HFFc6 (cell line): ENCODE data around the gene ATXN7L1. TPM values are rescaled to one million over a fixed set of nuclear protein-coding genes. Genes with fewer than 3 reads are reported as not detected.

Source experiments
- DNase-seq: peaks from one replicate; pipeline ENCODE4 v3.0.0-alpha.2; 2018
- H3K27ac Mint-ChIP-seq: 2 replicates; pipeline ENCODE4 v1.8.0; 2020; ENCODE audit warnings: mild to moderate bottlenecking, mixed read lengths
- H3K27me3 Mint-ChIP-seq: 2 replicates; pipeline ENCODE4 v1.8.0; 2021; ENCODE audit warnings: mild to moderate bottlenecking, moderate library complexity, mixed read lengths; ENCODE audit not compliant: insufficient read depth
- H3K36me3 Mint-ChIP-seq: 2 replicates; pipeline ENCODE4 v1.8.0; 2021; ENCODE audit warnings: low read depth, mixed read lengths
- H3K4me1 Mint-ChIP-seq: 2 replicates; pipeline ENCODE4 v1.8.0; 2020; ENCODE audit warnings: low read depth, mixed read lengths
- H3K4me3 Mint-ChIP-seq: 2 replicates; pipeline ENCODE4 v1.8.0; 2020; ENCODE audit warnings: mild to moderate bottlenecking, moderate library complexity, mixed read lengths
- H3K9me3 Mint-ChIP-seq: 2 replicates; pipeline ENCODE4 v1.8.0; 2020; ENCODE audit warnings: mild to moderate bottlenecking, mixed read lengths
- CTCF ChIP-seq: fragments of 200-600 bp; sonication (generic); IDR thresholded peaks from 2 replicates; pipeline ENCODE4 v1.5.0; 2021; ENCODE audit warnings: antibody characterized with exemption, mild to moderate bottlenecking
- total RNA-seq, 6 experiments: library from RNA; stranded (reverse); fragmentation: NEBNext Ultra II Directional; extraction: Animal tissue kit (Norgen Biotek cat#: 25700); gene quantifications; 2 replicates in 1 of 6; 3 replicates in 5 of 6; pipeline ENCODE4 v1.2.3, GENCODE V29; 2021

The ATXN7L1 gene
- total RNA-seq, 6 experiments from 2014 or later = 8.4 to 11.4 (median 9.8) TPM

- no peak for TF ChIP-seq CTCF
- H3K27ac Mint-ChIP-seq = no peak overlapping the region
- no peaks in the 10 kb centered on the region for H3K9me3 Mint-ChIP-seq
- no peaks in the 10 kb centered on the region; the same call in 1 of the 2 replicates for H3K27me3 Mint-ChIP-seq
- no peaks in the 10 kb centered on the region for H3K4me1 Mint-ChIP-seq
- DNase-seq = no peak
- H3K4me3 Mint-ChIP-seq = no peak overlapping the region
- H3K36me3 Mint-ChIP-seq = no peaks in the 10 kb centered on the region
These were observed 237.4 kb downstream of the ATXN7L1 start for GRCh38 chr7:105638902-105639495.

GRCh38 chr7:105638334-105638733 is 238.1 kb downstream of the ATXN7L1 start:
- no peak for TF ChIP-seq CTCF
- H3K36me3 Mint-ChIP-seq = no peaks in the 10 kb centered on the region
- H3K27ac Mint-ChIP-seq = no peak overlapping the region
- H3K27me3 Mint-ChIP-seq = no peaks in the 10 kb centered on the region; the same call in 1 of the 2 replicates
- no peak for DNase-seq
- no peak overlapping the region for H3K4me3 Mint-ChIP-seq
- H3K4me1 Mint-ChIP-seq = no peaks in the 10 kb centered on the region
- H3K9me3 Mint-ChIP-seq = no peaks in the 10 kb centered on the region

- Mint-ChIP-seq H3K9me3 (no peaks in the 10 kb centered on the region), H3K27ac (no peak overlapping the region), H3K4me3 (no peak overlapping the region), H3K4me1 (no peaks in the 10 kb centered on the region), H3K27me3 (no peaks in the 10 kb centered on the region; the same call in 1 of the 2 replicates), H3K36me3 (no peaks in the 10 kb centered on the region)
- TF ChIP-seq CTCF = no peak
- no peak for DNase-seq
These were observed 238.6 kb downstream of the ATXN7L1 start for GRCh38 chr7:105637755-105638154.

- no peak for DNase-seq
- Mint-ChIP-seq H3K9me3 (no peaks in the 10 kb centered on the region), H3K27me3 (no peaks in the 10 kb centered on the region; the same call in 1 of the 2 replicates), H3K36me3 (no peaks in the 10 kb centered on the region), H3K4me3 (no peak overlapping the region), H3K4me1 (no peaks in the 10 kb centered on the region), H3K27ac (no peak overlapping the region)
- no peak for TF ChIP-seq CTCF
These were observed 239.4 kb downstream of the ATXN7L1 start for GRCh38 chr7:105636982-105637381.

GRCh38 chr7:105635197-105635596 is 241.2 kb downstream of the ATXN7L1 start:
- Mint-ChIP-seq H3K27me3 (no peaks in the 10 kb centered on the region), H3K9me3 (no peaks in the 10 kb centered on the region)

More at GRCh38 chr7:105635197-105635596, 241.2 kb downstream of the ATXN7L1 start:
- DNase-seq = no peak
- H3K27ac Mint-ChIP-seq = no peak overlapping the region
- TF ChIP-seq CTCF = no peak
- no peak overlapping the region for H3K4me3 Mint-ChIP-seq
- no peaks in the 10 kb centered on the region for H3K4me1 Mint-ChIP-seq
- H3K36me3 Mint-ChIP-seq = no peaks in the 10 kb centered on the region
